ENCODE measurements around the gene CFAP65. TPM values are rescaled to one million over a fixed set of nuclear protein-coding genes. Genes with fewer than 3 reads are reported as not detected.

The CFAP65 gene
- polyA plus RNA-seq, 3 donors, result not detected

- intact Hi-C loops (cut with micrococcal nuclease), result no loop called here
- peak overlapping the region in 1 of 2 donors; percentile 22 for H3K4me3 Mint-ChIP-seq
- H3K4me2 ChIP-seq (replicated peaks; ENCODE audit: extremely low read depth, low read length, poor library complexity, severe bottlenecking), result no peak overlapping the region
- no peaks in the 10 kb centered on the region for H3K36me3 ChIP-seq (replicated peaks in 1 of 2; ENCODE audit: control insufficient read depth in 1 of 2, insufficient read depth in 2 of 2, low read length in 2 of 2)
- peaks cover 6% of the 10 kb centered on the region for H3K4me1 Mint-ChIP-seq
- no peaks in the 10 kb centered on the region for H3K9me3 ChIP-seq (replicated peaks in 1 of 2; ENCODE audit: control insufficient read depth in 1 of 2, insufficient read depth in 1 of 2, low read length in 2 of 2)
- no peak overlapping the region for H2AFZ ChIP-seq (ENCODE audit: insufficient read depth, low read depth, low read length, poor library complexity, severe bottlenecking)
- H3K27ac ChIP-seq (ENCODE audit: low read depth in 1 of 2, low read length in 2 of 2), result no peak overlapping the region
- H3K9ac ChIP-seq (ENCODE audit: insufficient read depth, low read length, poor library complexity, severe bottlenecking), result no peak overlapping the region
- peaks cover 51 to 57% (median 56%) of the 10 kb centered on the region in 3 donors for H3K27me3 Mint-ChIP-seq (ENCODE audit: low read depth in 3 of 3)
- no peak overlapping the region for H3K27ac Mint-ChIP-seq
- 83% methylated on average over 3 of the region's 4 CpGs for WGBS (ENCODE audit: insufficient coverage)
- no peak overlapping the region for H3K4me3 ChIP-seq (replicated peaks in 1 of 3; ENCODE audit: low read depth in 2 of 3, low read length in 3 of 3)
- no peaks in the 10 kb centered on the region for H3K79me2 ChIP-seq (ENCODE audit: insufficient read depth, low read length)
- DNase-seq, result no peak
- peaks cover 36 to 57% of the 10 kb centered on the region in 2 donors for H3K27me3 ChIP-seq (ENCODE audit: control insufficient read depth in 2 of 2, insufficient read depth in 2 of 2, low read length in 2 of 2)
- H3K36me3 Mint-ChIP-seq, result no peaks in the 10 kb centered on the region
- peaks cover 0 to 3% (median 0%) of the 10 kb centered on the region in 7 donors for H3K9me3 Mint-ChIP-seq
- TF ChIP-seq CTCF (IDR thresholded peaks at IDR 0.05), result no peak
- H3K4me1 ChIP-seq (ENCODE audit: control insufficient read depth in 1 of 2, insufficient read depth in 2 of 2, low read length in 2 of 2), result no peaks in the 10 kb centered on the region
- no peaks in the 10 kb centered on the region for H4K20me1 ChIP-seq (ENCODE audit: insufficient read depth, low read length)
Measured at GRCh38 chr2:219042157-219042556, 841 bp upstream of the CFAP65 start.

GRCh38 chr2:219038600-219038999 lies 2.7 kb downstream of the CFAP65 start:
- intact Hi-C loops (cut with micrococcal nuclease), result no loop called here
- peaks cover 33 to 64% of the 10 kb centered on the region in 2 donors for H3K27me3 ChIP-seq (ENCODE audit: control insufficient read depth in 2 of 2, insufficient read depth in 2 of 2, low read length in 2 of 2)

More at GRCh38 chr2:219038600-219038999, 2.7 kb downstream of the CFAP65 start:
- H3K4me3 Mint-ChIP-seq, result no peak overlapping the region
- Histone ChIP-seq H4K20me1 (ENCODE audit: insufficient read depth, low read length) (no peaks in the 10 kb centered on the region), H3K79me2 (ENCODE audit: insufficient read depth, low read length) (no peaks in the 10 kb centered on the region), H3K9me3 (replicated peaks in 1 of 2; ENCODE audit: control insufficient read depth in 1 of 2, insufficient read depth in 1 of 2, low read length in 2 of 2) (no peaks in the 10 kb centered on the region), H3K36me3 (replicated peaks in 1 of 2; ENCODE audit: control insufficient read depth in 1 of 2, insufficient read depth in 2 of 2, low read length in 2 of 2) (no peaks in the 10 kb centered on the region), H3K27ac (ENCODE audit: low read depth in 1 of 2, low read length in 2 of 2) (no peak overlapping the region), H2AFZ (ENCODE audit: insufficient read depth, low read depth, low read length, poor library complexity, severe bottlenecking) (no peak overlapping the region), H3K4me1 (ENCODE audit: control insufficient read depth in 1 of 2, insufficient read depth in 2 of 2, low read length in 2 of 2) (no peaks in the 10 kb centered on the region), H3K4me3 (replicated peaks in 1 of 3; ENCODE audit: low read depth in 2 of 3, low read length in 3 of 3) (no peak overlapping the region), H3K9ac (ENCODE audit: insufficient read depth, low read length, poor library complexity, severe bottlenecking) (no peak overlapping the region), H3K4me2 (replicated peaks; ENCODE audit: extremely low read depth, low read length, poor library complexity, severe bottlenecking) (no peak overlapping the region)
- no peak for DNase-seq
- TF ChIP-seq CTCF (IDR thresholded peaks at IDR 0.05), result no peak
- no peak overlapping the region for H3K27ac Mint-ChIP-seq
- WGBS (ENCODE audit: insufficient coverage), result no CpG with 5 or more reads among the region's 1 CpG
- peaks cover 6% of the 10 kb centered on the region for H3K4me1 Mint-ChIP-seq
- peaks cover 0 to 3% (median 0%) of the 10 kb centered on the region in 7 donors for H3K9me3 Mint-ChIP-seq
- H3K36me3 Mint-ChIP-seq, result no peaks in the 10 kb centered on the region
- peaks cover 58 to 78% (median 61%) of the 10 kb centered on the region in 3 donors for H3K27me3 Mint-ChIP-seq (ENCODE audit: low read depth in 3 of 3)
